Psoas muscle (tissue), 8 donors: ENCODE measurements around the gene LZTFL1. TPM values are rescaled to one million over a fixed set of nuclear protein-coding genes. Genes with fewer than 3 reads are reported as not detected.

ENCODE experiments used
- ATAC-seq, 4 donors: fragments of 200-7000 bp; cut with Tn5 transposase; one replicate each; pipeline ENCODE4 v1.9.1; 2020; ENCODE audit warnings: moderate library complexity in 3 of 4, mild to moderate bottlenecking in 2 of 4
- DNase-seq, 2 donors: peaks; one replicate each; pipeline ENCODE4 v3.0.0-alpha.2; 2020
- H3K27ac ChIP-seq: fragments of 200-600 bp; one replicate; pipeline ENCODE4 v1.8.0; 2022
- H3K27me3 ChIP-seq, 3 donors: fragments of 200-600 bp in 1 of 3; one replicate each; pipeline versions ENCODE4 v1.6.1 to v1.8.0; 2013 to 2022; ENCODE audit warnings: low read length in 2 of 3, mild to moderate bottlenecking in 2 of 3, moderate library complexity in 1 of 3; ENCODE audit not compliant: insufficient read depth in 3 of 3
- H3K36me3 ChIP-seq, 2 donors: fragments of 200-600 bp in 1 of 2; one replicate each; pipeline versions ENCODE4 v1.6.1 to v1.8.0; 2013 to 2022; ENCODE audit warnings: low read depth in 1 of 2, mild to moderate bottlenecking in 1 of 2, moderate library complexity in 1 of 2; ENCODE audit not compliant: insufficient read depth in 1 of 2
- H3K4me1 ChIP-seq: fragments of 200-600 bp; one replicate; pipeline ENCODE4 v1.8.0; 2022
- H3K4me3 ChIP-seq: fragments of 200-600 bp; one replicate; pipeline ENCODE4 v1.8.0; 2022; ENCODE audit warnings: mild to moderate bottlenecking
- H3K9me3 ChIP-seq: fragments of 200-600 bp; one replicate; pipeline ENCODE4 v1.8.0; 2022
- CTCF ChIP-seq: fragments of 200-600 bp; IDR thresholded peaks from one replicate; pipeline ENCODE4 v1.8.0; 2022; ENCODE audit warnings: antibody characterized with exemption
- WGBS, 3 donors: extraction: QIAGEN DNeasy Blood & Tissue Kit; methylation state at CpG; one replicate each; pipeline versions ENCODE4 v1.1.6 to v1.1.7; 2013; 5-methylcytosine and 5-hydroxymethylcytosine counted together
- intact Hi-C, 2 donors: fragments of 100-400 bp; cut with DNase I; formaldehyde crosslinking; loops; one replicate each; pipeline versions ENCODE4 v1.11.0 to v1.14.2; 2022
- polyA plus RNA-seq, 3 donors: library from polyadenylated mRNA; stranded (reverse); fragments of 200-250 nt; gene quantifications; one replicate each; pipeline ENCODE4 v1.2.3, GENCODE V29; 2013
- total RNA-seq, 4 donors: library from RNA; stranded (reverse); fragmentation: NEBNext Ultra II Directional in 2 of 4; extraction: Animal tissue kit (Norgen Biotek cat#: 25700) in 2 of 4; gene quantifications; one replicate each; pipeline versions ENCODE4 v1.2.1 to v1.2.4, GENCODE V29; 2021 to 2023
- donor health status: healthy with polysubstance abuse.
- donor health status: DM: no; HTN: no; CAD: no; lungs with moderate emphysema.
- donor health status: Bipolar disorder and iron deficiency.
- donor health status: healthy.
- donor health status: DM: yes; HTN: yes; CAD: no.
- donor health status: DM: no; HTN: no; CAD: no.
- donor health status: DM: no; HTN: no; CAD: no.
- donor health status: DM: yes; HTN: yes; CAD: no.

Gene LZTFL1
- total and polyA plus RNA-seq, 7 donors = 3.1 to 15.9 (median 5.3) TPM

- intact Hi-C loops = no loop called here
Measured at GRCh38 chr3:45880725-45881077, 38.8 kb upstream of the LZTFL1 start.

GRCh38 chr3:45878124-45878523 is 36.2 kb upstream of the LZTFL1 start:
- no peak for ATAC-seq
- H3K27me3 ChIP-seq = no peaks in the 10 kb centered on the region
- intact Hi-C loops = no loop called here

More at GRCh38 chr3:45880725-45881077, 38.8 kb upstream of the LZTFL1 start:
- Histone ChIP-seq H3K27ac (no peak overlapping the region), H3K4me1 (no peaks in the 10 kb centered on the region), H3K27me3 (no peaks in the 10 kb centered on the region), H3K36me3 (no peaks in the 10 kb centered on the region), H3K4me3 (no peak overlapping the region), H3K9me3 (no peaks in the 10 kb centered on the region)
- ATAC-seq = no peak
- TF ChIP-seq CTCF = no peak
- 88 to 96% (median 91%) methylated on average over 3 of the region's 3 CpGs for WGBS, 3 donors
- DNase-seq = no peak

GRCh38 chr3:45874677-45875346 is 32.9 kb upstream of the LZTFL1 start:
- Histone ChIP-seq H3K27me3 (no peaks in the 10 kb centered on the region), H3K9me3 (no peaks in the 10 kb centered on the region), H3K27ac (no peak overlapping the region), H3K4me1 (no peaks in the 10 kb centered on the region), H3K36me3 (no peaks in the 10 kb centered on the region), H3K4me3 (no peak overlapping the region)
- no peak for TF ChIP-seq CTCF
- WGBS, 3 donors = 63 to 70% (median 66%) methylated on average over 5 of the region's 5 CpGs
- intact Hi-C loops = no loop called here
- DNase-seq (no peak), ATAC-seq (no peak)

More at GRCh38 chr3:45878124-45878523, 36.2 kb upstream of the LZTFL1 start:
- no peak overlapping the region for H3K4me3 ChIP-seq
- DNase-seq = no peak
- no peak for TF ChIP-seq CTCF
- H3K9me3 ChIP-seq = no peaks in the 10 kb centered on the region
- no peaks in the 10 kb centered on the region for H3K36me3 ChIP-seq
- WGBS, 3 donors = 87 to 96% (median 88%) methylated on average over 2 of the region's 2 CpGs
- H3K4me1 ChIP-seq = no peaks in the 10 kb centered on the region
- H3K27ac ChIP-seq = no peak overlapping the region

- Histone ChIP-seq H3K27ac (no peak overlapping the region), H3K4me3 (no peak overlapping the region), H3K9me3 (no peaks in the 10 kb centered on the region), H3K4me1 (no peaks in the 10 kb centered on the region), H3K27me3 (no peaks in the 10 kb centered on the region), H3K36me3 (no peaks in the 10 kb centered on the region)
- TF ChIP-seq CTCF = no peak
- 84 to 89% (median 85%) methylated on average over 4 of the region's 4 CpGs for WGBS, 3 donors
- DNase-seq = no peak
- intact Hi-C loops = no loop called here
- no peak for ATAC-seq
Measured at GRCh38 chr3:45873638-45874037, 31.7 kb upstream of the LZTFL1 start.

- H3K9me3 ChIP-seq = no peaks in the 10 kb centered on the region
- H3K27ac ChIP-seq = no peak overlapping the region
- no peaks in the 10 kb centered on the region for H3K36me3 ChIP-seq
- H3K4me3 ChIP-seq = no peak overlapping the region
- no peak for TF ChIP-seq CTCF
- H3K27me3 ChIP-seq = no peaks in the 10 kb centered on the region
- ATAC-seq (no peak), DNase-seq (no peak)
- H3K4me1 ChIP-seq = no peaks in the 10 kb centered on the region
- intact Hi-C loops = no loop called here
Measured at GRCh38 chr3:45873036-45873435, 31.1 kb upstream of the LZTFL1 start.
